HG03064 (cell line): ENCODE measurements around the gene PSG7.
"Not testable (repeated sequence)": the region's sequence is repeated elsewhere in the genome, so short reads cannot be mapped to it uniquely, and the experiment has no call there.

Source experiments
- ATAC-seq: cut with Tn5 transposase; IDR thresholded peaks from one replicate; pipeline ENCODE4 v1.9.1; 2021; ENCODE audit warnings: low read depth; ENCODE audit not compliant: unreplicated experiment

The PSG7 gene

DNA sequence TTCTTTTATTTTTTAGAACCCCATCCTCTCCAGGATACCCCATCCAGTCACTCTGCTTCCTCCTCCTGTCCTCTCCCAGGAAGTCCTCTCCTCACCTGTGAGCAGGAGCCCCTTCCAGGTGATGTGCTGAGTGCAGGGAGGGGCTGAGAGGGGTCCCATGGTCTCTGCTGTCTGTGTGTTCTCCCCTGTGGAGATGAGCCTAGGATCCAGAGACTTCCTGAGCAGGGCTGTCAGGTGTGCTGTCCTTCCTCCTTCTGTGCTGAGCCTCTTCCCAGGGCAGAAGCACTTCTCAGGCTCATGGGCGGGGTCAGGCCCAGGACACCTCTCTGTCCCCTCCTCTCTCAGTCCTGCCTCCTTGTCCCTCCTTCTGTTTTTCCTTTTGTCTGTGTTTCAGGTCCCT lies 19.4 kb downstream of the PSG7 start, which contains the start of gene PSG6:
PSG6 (minus strand) TSS at position 261 of the 400 bp plus-strand sequence; CDS start at position 159, 102 bp downstream.
- ATAC-seq = not testable (repeated sequence)

DNA sequence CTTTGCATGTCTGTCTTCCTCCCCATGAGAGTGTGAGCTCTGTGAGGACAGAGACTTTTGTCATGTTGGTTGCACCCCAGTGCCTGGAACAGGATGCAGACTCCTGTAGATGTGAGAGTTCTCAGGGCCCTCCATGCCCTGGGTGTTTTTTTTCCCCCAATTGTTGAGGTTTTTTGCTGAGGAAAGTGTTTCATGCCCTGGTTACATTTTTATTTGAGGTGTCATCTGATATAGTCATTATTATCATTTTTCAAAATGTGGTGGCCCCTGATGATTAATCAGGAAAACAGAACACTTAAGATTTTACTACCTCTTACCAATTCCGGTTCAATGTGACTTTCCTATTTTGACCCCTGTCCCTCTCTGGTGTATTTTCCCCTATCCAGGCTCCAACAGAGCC lies 20.1 kb downstream of the PSG7 start:
- not testable (repeated sequence) for ATAC-seq

DNA sequence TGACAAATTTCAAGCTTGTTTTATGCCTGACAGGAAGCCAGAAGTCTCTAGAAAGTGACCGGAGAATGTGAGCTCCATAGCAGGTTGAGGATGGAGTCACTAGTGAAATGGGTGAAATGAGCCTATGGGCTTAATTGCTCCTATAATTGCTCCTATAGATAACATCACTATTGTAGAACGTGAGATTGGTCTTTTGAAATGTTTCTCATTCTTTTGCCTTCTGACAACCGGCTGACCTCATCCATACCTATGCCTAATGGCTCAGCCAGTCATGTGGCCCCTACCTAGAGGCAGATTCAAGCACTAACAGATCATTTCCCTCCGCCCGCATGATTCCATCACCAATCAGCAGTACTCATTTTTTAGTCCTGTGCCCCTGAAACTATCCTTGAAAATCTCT lies 23.5 kb downstream of the PSG7 start:
- ATAC-seq = not testable (repeated sequence)

GRCh38 chr19:42912941-42913340 lies 24.1 kb downstream of the PSG7 start:
- not testable (repeated sequence) for ATAC-seq

DNA sequence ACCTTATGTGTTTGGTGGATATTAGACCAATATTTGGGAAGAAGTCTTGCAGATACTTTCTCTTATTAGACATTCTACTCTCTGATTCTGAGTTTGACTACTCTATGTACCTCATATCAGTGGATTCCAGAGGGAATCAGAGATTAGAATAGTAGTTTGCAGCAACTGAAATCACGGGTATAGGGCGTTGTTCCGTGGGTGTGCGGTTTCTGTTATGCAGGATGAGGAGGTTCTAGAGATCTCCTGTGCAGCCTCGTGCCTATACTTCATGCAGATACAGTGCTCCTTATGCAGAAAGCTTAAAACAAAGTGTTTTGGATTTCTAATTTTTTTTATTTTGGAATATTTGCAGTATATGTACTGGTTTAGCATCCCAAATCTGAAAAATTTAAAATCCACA lies 25.3 kb downstream of the PSG7 start:
- ATAC-seq = not testable (repeated sequence)

DNA sequence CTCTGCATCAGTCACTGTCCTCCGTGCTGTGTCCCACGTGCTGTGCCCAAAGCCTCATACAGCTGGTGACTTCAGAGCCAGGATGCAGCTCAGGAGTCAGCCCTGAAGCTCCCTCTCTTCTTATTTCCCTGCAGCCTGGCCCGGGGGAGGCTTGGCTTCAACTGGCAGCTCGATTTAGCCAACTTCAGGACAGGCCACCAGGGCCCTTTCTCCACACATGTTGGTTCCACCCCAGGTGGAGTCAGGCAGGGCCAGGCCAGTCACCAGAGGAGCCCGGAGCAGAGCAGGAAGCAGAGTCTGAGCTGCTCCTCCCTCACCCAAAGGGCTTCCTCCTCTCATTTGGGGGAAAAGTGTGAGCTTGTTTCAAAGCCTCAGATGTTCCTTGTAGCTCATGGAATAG lies 30.8 kb downstream of the PSG7 start:
- not testable (repeated sequence) for ATAC-seq

DNA sequence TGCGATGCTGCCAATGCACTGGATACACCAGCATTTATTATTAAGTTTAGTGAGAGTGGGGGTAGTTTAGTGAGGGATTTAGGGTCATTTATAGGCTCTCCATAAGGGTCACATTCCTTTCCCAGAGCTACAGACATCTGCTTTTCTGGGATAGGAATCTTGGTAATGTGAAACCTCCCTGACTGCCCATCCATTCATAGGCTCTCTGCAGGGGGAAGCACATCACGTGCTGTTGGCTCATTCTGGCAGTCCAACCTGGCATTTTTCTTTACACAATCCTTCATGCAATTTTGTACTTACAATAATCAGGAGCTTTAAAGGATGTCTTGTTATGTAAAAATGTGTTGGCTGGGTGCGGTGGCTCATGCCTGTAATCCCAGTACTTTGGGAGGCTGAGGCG lies 36.4 kb downstream of the PSG7 start:
- ATAC-seq = not testable (repeated sequence)

DNA sequence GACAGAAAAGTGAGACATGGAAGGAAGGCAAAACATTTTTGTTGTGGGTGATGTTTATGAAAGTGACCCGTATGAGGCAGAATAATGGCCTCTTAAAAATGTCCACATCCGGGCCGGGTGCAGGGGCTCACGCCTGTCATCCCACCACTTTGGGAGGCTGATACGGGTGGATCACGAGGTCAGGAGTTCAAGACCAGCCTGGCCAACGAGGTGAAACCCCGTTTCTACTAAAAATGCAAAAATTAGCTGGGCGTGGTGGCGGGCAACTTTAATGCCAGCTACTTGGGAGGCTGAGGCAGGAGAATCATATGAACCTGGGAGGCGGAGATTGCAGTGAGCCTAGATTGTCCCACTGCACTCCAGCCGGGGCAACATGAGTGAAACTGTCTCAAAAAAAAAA lies 37.3 kb downstream of the PSG7 start:
- not testable (repeated sequence) for ATAC-seq

DNA sequence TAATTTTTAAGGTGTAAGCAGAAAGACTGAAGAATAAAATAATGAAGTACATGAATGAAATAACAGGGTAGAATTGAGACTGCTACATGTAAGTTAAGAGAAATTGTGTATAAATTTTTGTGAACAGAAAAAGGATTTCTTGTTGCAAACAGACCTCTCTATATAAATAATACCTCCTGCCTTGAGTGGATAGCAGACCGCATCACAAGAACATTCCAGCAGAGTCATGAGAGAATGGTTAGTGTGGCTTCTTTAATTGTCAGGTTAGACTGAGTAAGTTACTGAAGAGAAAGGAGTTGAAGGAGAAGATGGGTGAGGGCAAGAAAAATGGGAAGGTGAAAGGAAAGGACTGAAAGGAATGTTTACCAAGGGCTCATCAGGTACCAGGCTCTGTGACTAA lies 37.9 kb downstream of the PSG7 start:
- ATAC-seq = not testable (repeated sequence)

DNA sequence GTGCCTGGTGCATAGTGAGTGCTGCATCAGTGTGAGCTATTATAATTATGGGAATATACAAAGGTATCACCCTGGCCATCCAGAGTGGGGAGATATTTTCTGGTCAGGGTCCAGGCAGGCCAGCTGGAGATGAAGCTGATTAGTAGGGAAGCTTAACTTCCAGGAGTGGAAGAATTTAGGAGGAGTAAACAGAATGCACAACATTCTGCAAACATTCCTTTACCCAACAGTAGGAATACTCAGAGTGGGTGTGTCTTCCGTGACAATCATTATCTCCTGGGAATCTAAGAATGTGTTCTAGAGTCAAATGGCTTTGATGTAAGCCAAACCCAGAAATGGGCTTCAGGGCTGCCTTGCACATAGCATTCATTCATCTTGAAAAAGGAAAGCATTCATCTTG lies 38.4 kb downstream of the PSG7 start:
- not testable (repeated sequence) for ATAC-seq

DNA sequence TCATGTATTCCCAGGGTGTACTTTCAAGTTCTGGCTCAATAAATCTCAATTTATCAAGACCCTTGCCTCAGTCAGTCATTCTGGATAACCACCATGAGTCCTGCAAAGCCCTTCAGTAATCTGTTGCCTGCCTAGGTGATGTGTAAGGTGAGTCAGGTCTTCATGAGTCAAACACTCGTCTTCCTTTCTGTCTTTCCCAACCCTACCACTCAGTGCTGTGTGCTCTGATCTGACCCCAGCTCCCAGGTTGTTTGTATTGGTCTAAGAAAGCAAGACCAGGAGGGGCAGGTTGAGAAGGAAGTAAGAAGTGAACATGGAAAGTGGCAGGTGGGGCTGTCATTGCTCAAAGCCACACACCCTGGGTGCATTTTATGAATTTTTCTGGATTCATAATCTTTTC lies 39.3 kb downstream of the PSG7 start:
- ATAC-seq = not testable (repeated sequence)

- ATAC-seq = not testable (repeated sequence)
These were observed 46.6 kb downstream of the PSG7 start for GRCh38 chr19:42890446-42890845.

DNA sequence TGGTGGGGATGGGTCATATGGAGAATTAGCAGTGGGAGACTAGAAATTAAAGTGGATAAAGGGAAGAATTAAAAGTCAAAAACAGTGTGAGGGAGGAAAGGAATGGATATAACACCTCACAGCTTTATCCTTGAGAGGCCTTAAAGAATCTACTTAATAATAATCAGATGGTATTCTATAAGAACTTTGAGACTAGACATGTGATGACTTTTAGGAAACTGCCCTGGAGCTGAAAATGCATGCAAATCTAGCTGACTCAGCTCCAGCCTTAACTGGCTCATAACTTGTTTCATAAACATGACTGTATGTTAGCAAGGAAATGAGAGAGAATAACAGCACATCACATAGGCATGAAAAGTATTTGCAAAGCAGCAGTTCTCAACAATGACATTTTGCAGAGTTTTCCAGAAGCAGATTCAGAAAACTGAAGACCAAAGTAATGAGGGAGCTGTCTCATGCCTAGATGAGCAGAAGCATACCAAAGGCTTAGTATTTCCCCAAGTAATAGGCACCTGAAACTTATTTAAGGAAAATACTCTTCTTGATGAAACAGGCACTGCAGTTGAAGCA lies 49.0 kb downstream of the PSG7 start:
- ATAC-seq = not testable (repeated sequence)

- not testable (repeated sequence) for ATAC-seq
These were observed 54.3 kb downstream of the PSG7 start for GRCh38 chr19:42882730-42883129.

DNA sequence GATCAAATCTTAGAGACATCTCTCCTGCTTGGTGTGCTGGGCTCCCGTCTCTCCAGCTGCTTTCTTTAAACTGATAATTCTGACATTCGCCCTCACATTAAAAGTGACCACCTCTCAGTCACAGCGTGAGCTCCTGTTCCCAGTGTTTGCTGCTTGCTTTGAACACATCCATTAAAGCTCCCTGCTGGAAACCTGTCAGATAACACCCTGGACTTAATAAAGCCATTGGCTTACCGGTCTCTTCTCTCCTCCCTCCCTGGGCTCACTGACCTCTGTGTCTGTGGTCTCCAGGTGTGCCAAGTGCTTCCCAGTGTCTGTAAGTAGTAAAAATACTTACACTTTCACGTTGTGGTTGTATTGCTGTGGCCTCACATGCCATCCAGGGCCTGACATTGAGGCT lies 55.0 kb downstream of the PSG7 start:
- not testable (repeated sequence) for ATAC-seq

DNA sequence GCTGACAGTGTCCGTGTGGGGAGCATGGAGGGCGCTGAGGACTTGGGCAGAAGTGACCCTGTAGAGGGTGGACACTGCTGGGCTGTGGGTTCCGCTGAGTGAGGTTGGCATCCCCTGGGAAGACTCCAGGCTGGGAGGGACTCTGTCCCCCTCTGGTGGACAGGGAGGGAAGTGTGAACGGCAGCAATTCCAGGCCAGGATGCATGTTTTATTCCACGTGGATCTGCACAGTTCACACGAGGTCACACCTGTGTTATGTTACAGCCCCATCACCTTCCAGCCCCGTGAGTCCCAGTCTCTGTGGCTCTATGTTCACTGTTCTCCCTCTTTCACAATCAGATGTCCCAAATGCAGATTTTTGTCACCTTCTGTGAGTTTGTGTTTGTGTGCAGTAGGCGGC lies 55.7 kb downstream of the PSG7 start:
- ATAC-seq = not testable (repeated sequence)

GRCh38 chr19:42880621-42881020 lies 56.4 kb downstream of the PSG7 start:
- ATAC-seq = not testable (repeated sequence)

DNA sequence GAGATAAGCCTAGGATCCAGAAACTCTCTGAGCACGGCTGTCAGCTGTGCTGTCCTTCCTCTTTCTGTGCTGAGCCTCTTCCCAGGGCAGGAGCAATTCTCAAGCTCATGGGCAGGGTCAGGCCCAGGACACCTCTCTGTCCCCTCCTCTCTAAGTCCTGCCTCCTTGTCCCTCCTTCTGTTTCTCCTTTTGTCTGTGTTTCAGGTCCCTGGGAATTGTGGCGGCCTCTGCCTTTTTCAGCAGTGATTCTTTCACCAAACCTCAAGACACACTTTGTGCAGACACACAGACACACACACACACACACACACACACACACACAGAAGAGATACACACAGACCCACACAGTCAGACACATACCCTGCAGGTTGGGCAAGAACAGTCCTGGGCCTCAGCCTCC lies 57.4 kb downstream of the PSG7 start, which contains the start of gene PSG1:
PSG1 (minus strand) TSS at position 101 of the 400 bp plus-strand sequence. CDS start 132 bp downstream, outside the sequence.
- no peak for ATAC-seq

DNA sequence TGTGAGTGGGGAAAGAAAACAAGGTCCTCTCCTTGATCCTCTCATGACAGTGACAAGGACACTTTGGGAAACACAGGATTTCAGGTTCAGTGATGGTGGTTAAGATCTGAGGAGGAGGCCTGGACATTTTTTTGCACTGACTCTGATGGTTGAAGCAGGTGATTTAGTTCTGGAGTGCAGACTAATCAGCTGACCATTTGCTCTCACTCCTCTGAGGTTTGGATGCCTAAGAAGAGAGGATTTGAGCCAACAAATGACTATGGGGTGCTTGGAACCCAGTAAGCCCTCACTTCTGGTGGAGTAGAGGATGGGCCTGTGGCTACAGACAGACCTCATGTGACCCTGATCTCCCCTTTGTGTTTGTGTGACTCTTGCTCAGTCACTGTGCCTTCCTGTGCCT lies 60.4 kb downstream of the PSG7 start:
- not testable (repeated sequence) for ATAC-seq

DNA sequence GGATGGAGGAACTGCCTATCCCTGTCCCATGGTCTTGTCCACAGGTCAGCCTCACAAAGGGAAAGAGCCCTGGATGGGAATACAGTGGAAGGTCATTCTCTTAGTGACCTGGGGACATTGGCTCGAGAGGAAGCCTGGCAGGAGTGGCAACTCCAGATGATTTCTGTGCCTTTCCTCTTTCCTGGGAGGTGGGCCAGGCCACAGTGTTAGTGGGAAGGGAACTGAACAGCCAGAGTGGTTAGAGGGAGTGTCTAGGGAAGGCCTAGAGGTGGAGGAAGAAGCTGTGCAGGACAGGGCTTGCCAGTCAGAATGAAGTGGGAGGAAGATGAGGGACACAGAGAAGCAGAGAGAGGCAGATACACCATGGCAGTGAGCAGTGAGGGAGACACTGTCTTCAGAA lies 61.1 kb downstream of the PSG7 start:
- ATAC-seq = not testable (repeated sequence)

- ATAC-seq = not testable (repeated sequence)
These were observed 61.9 kb downstream of the PSG7 start for GRCh38 chr19:42874901-42875813.
